NB4 (cell line): ENCODE measurements around the gene IPO13.
A peak's percentile ranks its signal among the peaks of the same experiment; 100 is the strongest.

ENCODE experiments used
- DNase-seq: peaks from one replicate; pipeline ENCODE4 v3.0.0; 2010; ENCODE audit warnings: low read depth
- H3K4me3 ChIP-seq: one replicate; pipeline ENCODE4 v1.5.1; 2011; ENCODE audit warnings: mild to moderate bottlenecking, low read depth, low read length, moderate library complexity
- MAX ChIP-seq: IDR thresholded peaks from 2 replicates; pipeline ENCODE4 v1.6.1; 2011; ENCODE audit warnings: low read depth, low read length
- MYC ChIP-seq: IDR thresholded peaks from 2 replicates; pipeline ENCODE4 v1.6.1; 2011; ENCODE audit warnings: low read depth, low read length
- POLR2A ChIP-seq: IDR thresholded peaks from 2 replicates; pipeline ENCODE4 v1.6.1; 2011; ENCODE audit warnings: mild to moderate bottlenecking; ENCODE audit not compliant: insufficient read length; ENCODE audit errors: extremely low read depth
- TF ChIP-seq, protein P1 (sequence below): IDR thresholded peaks from one replicate; pipeline ENCODE4 v1.5.1; 2012; ENCODE audit warnings: low read depth, low read length

The IPO13 gene

GRCh38 chr1:43932786-43933385 lies 13.9 kb upstream of the IPO13 start:
- TF ChIP-seq MAX (no peak), MYC (no peak), POLR2A (no peak)
- TF ChIP-seq, protein P1, sequence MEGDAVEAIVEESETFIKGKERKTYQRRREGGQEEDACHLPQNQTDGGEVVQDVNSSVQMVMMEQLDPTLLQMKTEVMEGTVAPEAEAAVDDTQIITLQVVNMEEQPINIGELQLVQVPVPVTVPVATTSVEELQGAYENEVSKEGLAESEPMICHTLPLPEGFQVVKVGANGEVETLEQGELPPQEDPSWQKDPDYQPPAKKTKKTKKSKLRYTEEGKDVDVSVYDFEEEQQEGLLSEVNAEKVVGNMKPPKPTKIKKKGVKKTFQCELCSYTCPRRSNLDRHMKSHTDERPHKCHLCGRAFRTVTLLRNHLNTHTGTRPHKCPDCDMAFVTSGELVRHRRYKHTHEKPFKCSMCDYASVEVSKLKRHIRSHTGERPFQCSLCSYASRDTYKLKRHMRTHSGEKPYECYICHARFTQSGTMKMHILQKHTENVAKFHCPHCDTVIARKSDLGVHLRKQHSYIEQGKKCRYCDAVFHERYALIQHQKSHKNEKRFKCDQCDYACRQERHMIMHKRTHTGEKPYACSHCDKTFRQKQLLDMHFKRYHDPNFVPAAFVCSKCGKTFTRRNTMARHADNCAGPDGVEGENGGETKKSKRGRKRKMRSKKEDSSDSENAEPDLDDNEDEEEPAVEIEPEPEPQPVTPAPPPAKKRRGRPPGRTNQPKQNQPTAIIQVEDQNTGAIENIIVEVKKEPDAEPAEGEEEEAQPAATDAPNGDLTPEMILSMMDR = no peak
- no peak overlapping the region for H3K4me3 ChIP-seq
- peak; percentile 14 for DNase-seq

GRCh38 chr1:43933386-43934100 lies 13.2 kb upstream of the IPO13 start, which contains the start of gene ARTN:
ARTN (plus strand) TSS chr1:43933801; CDS start chr1:43935657, 1,856 bp downstream.
- no peak for DNase-seq
- H3K4me3 ChIP-seq = no peak within 1 kb of the TSS
- no peak for TF ChIP-seq MAX
- no peak for TF ChIP-seq MYC
- TF ChIP-seq, protein P1 = no peak
- TF ChIP-seq POLR2A = no peak

GRCh38 chr1:43934101-43934985 lies 12.4 kb upstream of the IPO13 start:
- H3K4me3 ChIP-seq = no peak overlapping the region
- TF ChIP-seq MYC (no peak), MAX (peak; percentile 25; the same call in 1 of the 2 replicates), POLR2A (no peak)
- TF ChIP-seq, protein P1 = peak; percentile 88
- DNase-seq = peak; percentile 81

DNA sequence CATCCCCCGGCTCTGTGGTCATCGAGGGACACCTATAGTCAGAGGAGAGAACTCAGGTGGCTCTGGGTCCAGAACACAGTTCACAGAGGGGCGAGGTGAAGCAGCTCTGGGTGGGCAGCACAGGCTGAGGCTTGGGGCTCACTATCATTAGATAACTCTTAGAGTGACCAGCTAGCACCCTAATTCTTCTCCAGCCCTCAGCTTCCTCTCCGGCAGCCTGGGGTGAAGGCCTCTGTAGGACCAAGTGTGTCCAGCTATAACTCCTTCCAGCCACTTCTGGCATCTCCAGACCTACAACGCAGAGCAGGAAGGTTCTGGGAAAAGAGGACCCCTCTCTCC lies 11.8 kb upstream of the IPO13 start:
- no peak for TF ChIP-seq MYC
- TF ChIP-seq, protein P1 = no peak
- no peak for TF ChIP-seq POLR2A
- no peak for TF ChIP-seq MAX
- DNase-seq = no peak
- no peak overlapping the region for H3K4me3 ChIP-seq

- no peak overlapping the region for H3K4me3 ChIP-seq
- TF ChIP-seq MYC = no peak
- TF ChIP-seq, protein P1 = no peak
- no peak for TF ChIP-seq MAX
- no peak for TF ChIP-seq POLR2A
Observed at GRCh38 chr1:43935711-43936427, 10.9 kb upstream of the IPO13 start.

More at GRCh38 chr1:43935711-43936427, 10.9 kb upstream of the IPO13 start:
- no peak for DNase-seq
